IMR-90 (cell line): ENCODE data around the gene MEN1. TPM values are rescaled to one million over a fixed set of nuclear protein-coding genes. Genes with fewer than 3 reads are reported as not detected.

Source experiments
- ATAC-seq: fragments of 200-7000 bp; cut with Tn5 transposase; 2 replicates; pipeline ENCODE4 v1.9.1; 2020; ENCODE audit warnings: low read depth, mild to moderate bottlenecking, moderate library complexity
- BruUV-seq: library from RNA; stranded (reverse); fragments of 400-500 nt; replicated peaks from 2 replicates; lab custom pipeline; 2021; lab: Mats Ljungman, UMichigan
- CTCF ChIA-PET: fragments of 300-600 bp; formaldehyde crosslinking; extraction: SDS; loops from one replicate; lab custom pipeline; 2021; ENCODE audit warnings: antibody characterized with exemption; lab: Yijun Ruan, JAX
- POLR2A ChIA-PET: fragments of 300-600 bp; sonication (Branson Sonifier 250); formaldehyde crosslinking; loops from one replicate; lab custom pipeline; 2022; ENCODE audit warnings: antibody characterized with exemption; ENCODE audit not compliant: unreplicated experiment; lab: Charles Lee
- DNase-seq: peaks from one replicate; pipeline ENCODE4 v3.0.0; 2013
- H2AFZ ChIP-seq: replicated peaks from 2 replicates; pipeline ENCODE3; 2013; ENCODE audit warnings: low read length, mild to moderate bottlenecking; ENCODE audit not compliant: poor library complexity
- H2AK5ac ChIP-seq: 2 replicates; pipeline ENCODE4 v1.6.1; 2013; ENCODE audit warnings: low read depth, low read length, inconsistent platforms
- H2AK9ac ChIP-seq: replicated peaks from 2 replicates; pipeline ENCODE3; 2013; ENCODE audit warnings: mild to moderate bottlenecking, low read depth, low read length, moderate library complexity; ENCODE audit not compliant: poor library complexity
- H2BK120ac ChIP-seq: 2 replicates; pipeline ENCODE4 v1.6.1; 2013; ENCODE audit warnings: low read depth, low read length, inconsistent platforms
- H2BK15ac ChIP-seq: 3 replicates; pipeline ENCODE4 v1.6.1; 2013; ENCODE audit warnings: low read depth, low read length, inconsistent platforms
- H2BK20ac ChIP-seq: 2 replicates; pipeline ENCODE4 v1.6.1; 2013; ENCODE audit warnings: low read depth, mild to moderate bottlenecking, inconsistent platforms, low read length, moderate library complexity
- H2BK5ac ChIP-seq: 2 replicates; pipeline ENCODE4 v1.6.1; 2013; ENCODE audit warnings: mild to moderate bottlenecking, low read depth, low read length, inconsistent platforms; ENCODE audit not compliant: poor library complexity, severe bottlenecking
- H3K14ac ChIP-seq: replicated peaks from 2 replicates; pipeline ENCODE4 v1.6.1; 2013; ENCODE audit warnings: low read depth, low read length, inconsistent platforms
- H3K18ac ChIP-seq: 2 replicates; pipeline ENCODE4 v1.6.1; 2013; ENCODE audit warnings: low read depth, low read length, control low read depth
- H3K23ac ChIP-seq: 2 replicates; pipeline ENCODE4 v1.6.1; 2013; ENCODE audit warnings: low read depth, low read length, inconsistent platforms
- H3K27ac ChIP-seq: 2 replicates; pipeline ENCODE4 v1.5.1; 2013; ENCODE audit warnings: mild to moderate bottlenecking, control low read depth, low read length; ENCODE audit not compliant: insufficient read depth
- H3K27me3 ChIP-seq: 2 replicates; pipeline ENCODE4 v1.6.1; 2013; ENCODE audit warnings: low read length; ENCODE audit not compliant: control insufficient read depth, insufficient read depth
- H3K36me3 ChIP-seq: 2 replicates; pipeline ENCODE4 v1.6.1; 2013; ENCODE audit warnings: low read length, mixed read lengths; ENCODE audit not compliant: control insufficient read depth, insufficient read depth
- H3K4ac ChIP-seq: 2 replicates; pipeline ENCODE4 v1.6.1; 2013; ENCODE audit warnings: low read depth, low read length, inconsistent platforms
- H3K4me1 ChIP-seq: 2 replicates; pipeline ENCODE4 v1.6.1; 2013; ENCODE audit warnings: low read length, mixed read lengths; ENCODE audit not compliant: control insufficient read depth, insufficient read depth
- H3K4me2 ChIP-seq: 2 replicates; pipeline ENCODE4 v1.6.1; 2013; ENCODE audit warnings: low read depth, mild to moderate bottlenecking, control low read depth, low read length, moderate library complexity
- H3K4me3 ChIP-seq: 2 replicates; pipeline ENCODE4 v1.5.1; 2013; ENCODE audit warnings: low read depth, mild to moderate bottlenecking, control low read depth, low read length, moderate library complexity; ENCODE audit not compliant: insufficient read depth
- H3K56ac ChIP-seq: 2 replicates; pipeline ENCODE4 v1.6.1; 2013; ENCODE audit warnings: low read length, inconsistent platforms; ENCODE audit not compliant: insufficient read depth; ENCODE audit errors: extremely low read depth
- H3K79me1 ChIP-seq, 2 experiments: 2 replicates each; pipeline ENCODE4 v1.6.1; 2013; ENCODE audit warnings: low read length in 2 of 2, inconsistent platforms in 1 of 2, low read depth in 1 of 2
- H3K9ac ChIP-seq: 2 replicates; pipeline ENCODE4 v1.6.1; 2013; ENCODE audit warnings: low read depth, low read length, control low read depth
- H3K9me1 ChIP-seq: 2 replicates; pipeline ENCODE4 v1.6.1; 2013; ENCODE audit warnings: low read length, inconsistent platforms; ENCODE audit not compliant: insufficient read depth
- H3K9me3 ChIP-seq: 2 replicates; pipeline ENCODE4 v1.6.1; 2013; ENCODE audit warnings: low read length; ENCODE audit not compliant: control insufficient read depth, insufficient read depth
- H4K20me1 ChIP-seq: 2 replicates; pipeline ENCODE4 v1.6.1; 2013; ENCODE audit warnings: low read length, inconsistent platforms; ENCODE audit not compliant: insufficient read depth
- H4K5ac ChIP-seq: 2 replicates; pipeline ENCODE4 v1.6.1; 2013; ENCODE audit warnings: mild to moderate bottlenecking, low read depth, low read length, control low read depth
- H4K8ac ChIP-seq, 2 experiments: 2 replicates each; pipeline ENCODE4 v1.6.1; 2013; ENCODE audit warnings: low read depth in 2 of 2, low read length in 2 of 2, control low read depth in 1 of 2, inconsistent platforms in 1 of 2
- H4K91ac ChIP-seq: 2 replicates; pipeline ENCODE4 v1.6.1; 2013; ENCODE audit warnings: low read depth, low read length, inconsistent platforms; ENCODE audit not compliant: insufficient read depth
- BHLHE40 ChIP-seq: fragments of 150-350 bp; IDR thresholded peaks from 2 replicates; pipeline ENCODE4 v1.6.1; 2016; ENCODE audit warnings: mild to moderate bottlenecking, low read depth, low read length
- CEBPB ChIP-seq: IDR thresholded peaks from 2 replicates; pipeline ENCODE4 v1.6.1; 2012; ENCODE audit warnings: low read depth, low read length, improper control_type of control experiment
- MAFK ChIP-seq: IDR thresholded peaks from 2 replicates; pipeline ENCODE4 v1.6.1; 2012; ENCODE audit warnings: low read depth, low read length, improper control_type of control experiment
- MAZ ChIP-seq: IDR thresholded peaks from 2 replicates; pipeline ENCODE4 v1.6.1; 2012; ENCODE audit warnings: low read depth, mild to moderate bottlenecking, low read length, improper control_type of control experiment, moderate library complexity, borderline replicate concordance
- RCOR1 ChIP-seq: IDR thresholded peaks from 2 replicates; pipeline ENCODE4 v1.6.1; 2012; ENCODE audit warnings: mild to moderate bottlenecking, low read length, improper control_type of control experiment; ENCODE audit not compliant: insufficient replicate concordance
- RFX5 ChIP-seq: IDR thresholded peaks from 2 replicates; pipeline ENCODE4 v1.8.0; 2012; ENCODE audit warnings: low read depth, mild to moderate bottlenecking, low read length, moderate library complexity
- SMC3 ChIP-seq: fragments of 150-350 bp; IDR thresholded peaks from 2 replicates; pipeline ENCODE4 v1.6.1; 2016; ENCODE audit warnings: low read depth, mild to moderate bottlenecking, antibody characterized with exemption, low read length, moderate library complexity
- USF2 ChIP-seq: fragments of 150-350 bp; IDR thresholded peaks from 2 replicates; pipeline ENCODE4 v1.6.1; 2017; ENCODE audit warnings: mild to moderate bottlenecking, antibody characterized with exemption, low read length, low read depth
- WGBS, 2 experiments: methylation state at CpG; one replicate each; pipeline versions ENCODE4 v1.1.5 to v1.1.7; 2013; ENCODE audit warnings: missing lambda C conversion rate in 2 of 2; ENCODE audit not compliant: insufficient read length in 1 of 2; ENCODE audit errors: extremely low coverage in 2 of 2; 5-methylcytosine and 5-hydroxymethylcytosine counted together
- dilution Hi-C: fragments of 300-500 bp; cut with HindIII; formaldehyde crosslinking; loops from one replicate; pipeline ENCODE4 v1.14.3; 2018; ENCODE audit warnings: low sequenced_read_pairs; ENCODE audit not compliant: unreplicated experiment
- in situ Hi-C: fragments of 300-500 bp; cut with MboI; formaldehyde crosslinking; loops from 3 replicates; pipeline ENCODE4 v1.14.3; 2019; ENCODE audit warnings: low sequenced_read_pairs, inconsistent platforms, mixed read lengths
- intact Hi-C: fragments of 100-400 bp; cut with micrococcal nuclease; formaldehyde crosslinking; loops from 2 replicates; pipeline ENCODE4 v1.10.0; 2022
- polyA plus RNA-seq, 3 experiments: library from polyadenylated mRNA; depleted of rRNA; stranded (reverse); fragments of >200 nt; gene quantifications; 2 replicates each; pipeline ENCODE4 v1.2.3, GENCODE V29; 2012; ENCODE audit warnings: low replicate concordance in 1 of 3
- total RNA-seq: library from RNA; depleted of rRNA; stranded (reverse); fragments of >200 nt; gene quantifications from 2 replicates; pipeline ENCODE4 v1.2.3, GENCODE V29; 2012

Gene MEN1
- total and polyA plus RNA-seq, 2 of the 4 experiments (the other 2 are of a cell fraction), result 8.8 to 35.7 TPM

GRCh38 chr11:64767344-64768299, 42.7 kb downstream of the MEN1 start (continued):
- TF ChIP-seq MAZ, result no peak
- no peak for TF ChIP-seq BHLHE40

GRCh38 chr11:64766881-64767280, 43.5 kb downstream of the MEN1 start:
- POLR2A ChIA-PET, result no interaction called here
- Histone ChIP-seq H2BK120ac (no peak overlapping the region), H2BK15ac (no peak overlapping the region), H3K56ac (no peak overlapping the region), H3K27me3 (no peaks in the 10 kb centered on the region), H3K4me2 (no peak overlapping the region), H2AK9ac (no peak overlapping the region), H2AK5ac (no peak overlapping the region), H3K14ac (no peak overlapping the region), H3K27ac (no peak overlapping the region), H3K9me3 (no peaks in the 10 kb centered on the region), H3K4me3 (no peak overlapping the region), H2AFZ (no peak overlapping the region), H2BK5ac (no peak overlapping the region), H2BK20ac (no peak overlapping the region), H3K4me1 (peaks cover 13% of the 10 kb centered on the region), H4K91ac (no peak overlapping the region), H3K9ac (no peak overlapping the region), H3K4ac (no peak overlapping the region), H3K23ac (no peak overlapping the region), H4K8ac (no peak overlapping the region), H3K36me3 (peaks cover 94% of the 10 kb centered on the region), H3K79me1 (peaks cover 44 to 88% of the 10 kb centered on the region in 2 experiments), H4K5ac (no peak overlapping the region), H4K20me1 (peaks cover 87% of the 10 kb centered on the region), H3K18ac (no peak overlapping the region), H3K9me1 (peaks cover 14% of the 10 kb centered on the region; the same call in 1 of the 2 replicates)
- BruUV-seq, result no TSS peak
- no peak for TF ChIP-seq RFX5
- no peak for TF ChIP-seq CEBPB
- no peak for TF ChIP-seq MAZ
- no peak for TF ChIP-seq SMC3
- no peak for TF ChIP-seq USF2
- TF ChIP-seq BHLHE40, result no peak
- TF ChIP-seq RCOR1, result no peak
- TF ChIP-seq MAFK, result no peak
- dilution Hi-C loops, result no loop called here
- no peak for ATAC-seq
- 100% methylated on average over 1 of the region's 11 CpGs; no CpG with 5 or more reads in 1 of the 2 experiments for WGBS, 2 experiments
- in situ Hi-C loops, result no loop called here
- CTCF ChIA-PET, result no interaction called here
- intact Hi-C loops, result loop anchor here (1.0 to 2.0 kb wide), 2 partner anchors 24 to 78 kb away; no protein-coding TSS in a partner anchor
- DNase-seq, result no peak
